GM12878 (cell line): ENCODE results near the gene LENG1. TPM values are rescaled to one million over a fixed set of nuclear protein-coding genes. Genes with fewer than 3 reads are reported as not detected.

ENCODE experiments used
- ATAC-seq: fragments of 200-7000 bp; cut with Tn5 transposase; 3 replicates; pipeline ENCODE4 v1.9.1; 2020; ENCODE audit warnings: mild to moderate bottlenecking, moderate library complexity
- BruUV-seq: library from RNA; stranded (reverse); fragments of 400-500 nt; replicated peaks from 2 replicates; lab custom pipeline; 2021; lab: Mats Ljungman, UMichigan
- CTCF ChIA-PET: fragments of 300-600 bp; sonication (Branson Sonifier 250); formaldehyde crosslinking; extraction: SDS; loops from one replicate; lab custom pipeline; 2021; ENCODE audit warnings: inconsistent platforms; lab: Yijun Ruan, JAX
- POLR2A ChIA-PET: fragments of 350-600 bp; formaldehyde crosslinking; extraction: SDS; loops from one replicate; lab custom pipeline; 2021; ENCODE audit warnings: inconsistent platforms; lab: Charles Lee
- RAD21 ChIA-PET: fragments of 300-600 bp; sonication (Branson Sonifier 250); formaldehyde crosslinking; loops from one replicate; lab custom pipeline; 2023; ENCODE audit warnings: antibody characterized with exemption; ENCODE audit not compliant: unreplicated experiment; lab: Charles Lee
- SMC1A ChIA-PET: fragments of 300-600 bp; sonication (Branson Sonifier 250); formaldehyde crosslinking; loops from one replicate; lab custom pipeline; 2023; ENCODE audit not compliant: unreplicated experiment, uncharacterized antibody; lab: Charles Lee
- DNase-seq: peaks from one replicate; pipeline ENCODE4 v3.0.0-alpha.2; 2011; ENCODE audit warnings: low read depth, low spot score
- FAIRE-seq: peaks from 3 replicates; lab custom pipeline; 2011; peaks lifted over from hg19 to GRCh38; lab: Jason Lieb, UNC
- H2AFZ ChIP-seq: 2 replicates; pipeline ENCODE4 v1.6.0; 2011; ENCODE audit warnings: low read depth, low read length, control low read depth; ENCODE audit not compliant: control insufficient read depth
- H3K27ac ChIP-seq: 2 replicates; pipeline ENCODE4 v1.5.1; 2011; ENCODE audit warnings: control low read depth; ENCODE audit not compliant: control insufficient read depth, insufficient read depth
- H3K27me3 ChIP-seq, 2 experiments: replicated peaks in 1 of 2; 2 replicates each; pipeline versions ENCODE4 v1.6.0 to v1.6.1; 2011; ENCODE audit warnings: low read length in 1 of 2; ENCODE audit not compliant: control insufficient read depth in 2 of 2, insufficient read depth in 2 of 2
- H3K36me3 ChIP-seq, 2 experiments: 2 replicates each; pipeline ENCODE4 v1.5.1; 2011; ENCODE audit warnings: low read length in 1 of 2; ENCODE audit not compliant: control insufficient read depth in 2 of 2, insufficient read depth in 2 of 2
- H3K4me1 ChIP-seq: 2 replicates; pipeline ENCODE4 v1.6.1; 2011; ENCODE audit warnings: mild to moderate bottlenecking, low read length, moderate library complexity, mixed read lengths; ENCODE audit not compliant: control insufficient read depth, insufficient read depth
- H3K4me2 ChIP-seq: 2 replicates; pipeline ENCODE4 v1.6.0; 2011; ENCODE audit warnings: control low read depth; ENCODE audit not compliant: control insufficient read depth, insufficient read depth
- H3K4me3 ChIP-seq: fragments of 200-600 bp; sonication (generic); 2 replicates; pipeline ENCODE4 v1.5.1; 2016
- H3K79me2 ChIP-seq: 2 replicates; pipeline ENCODE4 v1.6.0; 2011; ENCODE audit warnings: low read length; ENCODE audit not compliant: control insufficient read depth, insufficient read depth
- H3K9ac ChIP-seq: 2 replicates; pipeline ENCODE4 v1.8.0; 2011; ENCODE audit warnings: low read length, control low read depth, mixed read lengths; ENCODE audit not compliant: control insufficient read depth, insufficient read depth
- H3K9me3 ChIP-seq: replicated peaks from 3 replicates; pipeline ENCODE4 v1.5.1; 2011; ENCODE audit warnings: mild to moderate bottlenecking, low read length; ENCODE audit not compliant: control insufficient read depth, insufficient read depth
- H4K20me1 ChIP-seq: 2 replicates; pipeline ENCODE4 v1.6.0; 2011; ENCODE audit not compliant: control insufficient read depth, insufficient read depth
- ATF7 ChIP-seq: fragments of 450-650 bp; IDR thresholded peaks from 2 replicates; pipeline ENCODE4 v1.6.1; 2016; ENCODE audit warnings: low read depth, mild to moderate bottlenecking
- BCL11A ChIP-seq: IDR thresholded peaks from 2 replicates; pipeline ENCODE4 v1.6.1; 2011; ENCODE audit warnings: low read depth, low read length
- BMI1 ChIP-seq: fragments of 450-650 bp; IDR thresholded peaks from 2 replicates; pipeline ENCODE4 v1.6.1; 2016; ENCODE audit warnings: mild to moderate bottlenecking, moderate library complexity, borderline replicate concordance
- CHD1 ChIP-seq: IDR thresholded peaks from 2 replicates; pipeline ENCODE4 v1.6.1; 2012; ENCODE audit warnings: low read depth, low read length, improper control_type of control experiment
- CHD4 ChIP-seq: fragments of 200-600 bp; sonication (generic); IDR thresholded peaks from 2 replicates; pipeline ENCODE4 v1.6.1; 2016; ENCODE audit warnings: mild to moderate bottlenecking
- EP300 ChIP-seq, 2 experiments: fragments of 150-350 bp in 1 of 2; IDR thresholded peaks; 2 replicates each; pipeline ENCODE4 v1.6.1; 2011 to 2012; ENCODE audit warnings: low read depth in 2 of 2, low read length in 2 of 2, borderline replicate concordance in 1 of 2, improper control_type of control experiment in 1 of 2, inconsistent platforms in 1 of 2; ENCODE audit not compliant: control insufficient read depth in 1 of 2
- ESRRA ChIP-seq: IDR thresholded peaks from 2 replicates; pipeline ENCODE4 v1.6.1; 2012; ENCODE audit warnings: mild to moderate bottlenecking, low read length, improper control_type of control experiment
- JUNB ChIP-seq: IDR thresholded peaks from 2 replicates; pipeline ENCODE4 v1.6.1; 2016; ENCODE audit warnings: antibody characterized with exemption, mild to moderate bottlenecking
- JUND ChIP-seq: IDR thresholded peaks from 2 replicates; pipeline ENCODE4 v1.6.1; 2012; ENCODE audit warnings: low read depth, mild to moderate bottlenecking, low read length, improper control_type of control experiment, moderate library complexity
- RUNX3 ChIP-seq: IDR thresholded peaks from 2 replicates; pipeline ENCODE4 v1.6.1; 2012; ENCODE audit warnings: low read length, inconsistent platforms
- SMAD1 ChIP-seq: fragments of 450-650 bp; IDR thresholded peaks from 2 replicates; pipeline ENCODE4 v1.6.1; 2018; ENCODE audit warnings: mild to moderate bottlenecking, low read depth; ENCODE audit not compliant: partially characterized antibody
- SMAD5 ChIP-seq: IDR thresholded peaks from 2 replicates; pipeline ENCODE4 v1.6.1; 2016; ENCODE audit warnings: antibody characterized with exemption, low read depth
- SMC3 ChIP-seq: IDR thresholded peaks from 2 replicates; pipeline ENCODE4 v1.6.1; 2011; ENCODE audit warnings: low read length, improper control_type of control experiment, borderline replicate concordance
- WRNIP1 ChIP-seq: IDR thresholded peaks from 2 replicates; pipeline ENCODE4 v1.6.1; 2011; ENCODE audit warnings: low read depth, low read length, improper control_type of control experiment, borderline replicate concordance
- ZBTB11 ChIP-seq: fragments of 450-650 bp; formaldehyde crosslinking; IDR thresholded peaks from 2 replicates; pipeline ENCODE4 v1.5.0; 2022; ENCODE audit warnings: mild to moderate bottlenecking, missing genetic modification characterization
- ZZZ3 ChIP-seq: IDR thresholded peaks from 2 replicates; pipeline ENCODE4 v1.6.1; 2011; ENCODE audit warnings: low read depth; ENCODE audit not compliant: control insufficient read depth, insufficient read length
- WGBS: methylation state at CpG from one replicate; pipeline ENCODE4 v1.1.6; 2016; ENCODE audit warnings: low lambda C conversion rate; ENCODE audit not compliant: insufficient replicate concordance, insufficient coverage; ENCODE audit errors: missing lambda C conversion rate; 5-methylcytosine and 5-hydroxymethylcytosine counted together
- in situ Hi-C: fragments of 300-500 bp; cut with MboI; formaldehyde crosslinking; loops from 9 replicates; pipeline ENCODE4 v1.14.3; 2018; ENCODE audit warnings: mixed read lengths
- intact Hi-C: fragments of 100-400 bp; cut with micrococcal nuclease; formaldehyde crosslinking; loops from one replicate; pipeline ENCODE4 v1.14.2; 2022; ENCODE audit not compliant: unreplicated experiment
- polyA plus RNA-seq, 11 experiments: library from polyadenylated mRNA; depleted of rRNA in 4 of 11; unstranded in 6 of 11; stranded (reverse) in 5 of 11; fragments of >200 nt; fragmentation: Nextera tagmentation in 4 of 11; fragmentation: Illumina TruSeq in 1 of 11; extraction: Ambion mirVana in 4 of 11; extraction: Trizol in 1 of 11; gene quantifications; 1 replicate in 1 of 11; 2 replicates in 10 of 11; pipeline versions ENCODE4 v1.2.1 to v1.2.3, GENCODE V29; 2011 to 2016; ENCODE audit warnings: inconsistent platforms in 2 of 11, missing spikeins in 2 of 11, low read depth in 1 of 11
- total RNA-seq, 4 experiments: library from RNA; depleted of rRNA in 3 of 4; stranded (reverse); fragments of >200 nt in 3 of 4; fragmentation: Illumina TruSeq in 1 of 4; extraction: Trizol in 1 of 4; gene quantifications; 2 replicates each; pipeline versions ENCODE4 v1.2.1 to v1.2.3, GENCODE V29; 2013 to 2021
- TF ChIP-seq, protein P1 (sequence below): fragments of 450-650 bp; IDR thresholded peaks from 2 replicates; pipeline ENCODE4 v1.6.1; 2018; ENCODE audit warnings: borderline replicate concordance, mild to moderate bottlenecking; ENCODE audit not compliant: partially characterized antibody
- TF ChIP-seq, protein P2 (sequence below): fragments of 450-650 bp; IDR thresholded peaks from 2 replicates; pipeline ENCODE4 v1.6.1; 2017; ENCODE audit warnings: borderline replicate concordance

LENG1 gene
- total and polyA plus RNA-seq, 10 of the 15 experiments (the other 5 are each of a cell fraction or from before 2014, with no cell fraction given), result 0.21 to 10.8 (median 5.8) TPM

DNA sequence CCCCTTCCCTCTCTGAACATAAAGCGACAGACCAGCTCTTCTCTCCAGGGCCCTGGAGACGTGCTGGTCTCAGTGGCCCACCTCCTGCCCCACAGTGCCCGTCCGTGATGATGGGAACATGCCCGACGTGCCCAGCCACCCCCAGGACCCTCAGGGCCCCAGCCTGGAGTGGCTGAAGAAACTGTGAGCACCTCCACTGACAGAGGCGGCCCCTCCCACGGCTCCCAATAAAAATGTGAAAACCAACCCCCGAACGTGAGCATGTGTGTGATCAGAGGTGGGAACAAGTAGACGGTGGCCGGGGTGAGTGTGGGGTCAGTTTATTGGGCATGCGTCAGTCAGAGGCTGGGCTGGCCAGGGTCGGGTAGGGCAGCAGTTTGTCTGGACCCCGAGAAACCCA, 52.8 kb downstream of the LENG1 start:
- SMC1A ChIA-PET, result no interaction called here
- no TSS peak for BruUV-seq
- CTCF ChIA-PET, result interaction anchor here (1.2 kb wide), 1 partner anchor 122 kb away, joined by 3 read pairs; no protein-coding TSS in a partner anchor
- Histone ChIP-seq H3K79me2 (peaks cover 9% of the 10 kb centered on the region), H3K4me3 (no peak overlapping the region), H4K20me1 (no peaks in the 10 kb centered on the region; the same call in 1 of the 2 replicates), H2AFZ (no peak overlapping the region), H3K9ac (no peak overlapping the region), H3K36me3 (peaks cover 16 to 17% of the 10 kb centered on the region in 2 experiments; a peak in 3 of 4 replicates), H3K27ac (no peak overlapping the region), H3K4me1 (no peaks in the 10 kb centered on the region)
- DNase-seq (no peak), ATAC-seq (no peak), FAIRE-seq (no peak)
- intact Hi-C loops, result loop anchor here (10.0 kb wide), 2 partner anchors 582 to 1002 kb away; partner anchors contain the start of gene ZNF160
- in situ Hi-C loops, result no loop called here
- 98% methylated on average over 10 of the region's 15 CpGs for WGBS
- RAD21 ChIA-PET, result no interaction called here
- POLR2A ChIA-PET, result no interaction called here
- TF ChIP-seq SMAD1, result no peak
- no peak for TF ChIP-seq SMAD5
- TF ChIP-seq EP300 (IDR thresholded peaks at IDR 0.05; ENCODE audit: borderline replicate concordance in 1 of 2, control insufficient read depth in 1 of 2, low read depth in 2 of 2, low read length in 2 of 2), result no peak
- TF ChIP-seq ZBTB11 (CRISPR knock-in tag), result no peak
- no peak for TF ChIP-seq SMC3
- no peak for TF ChIP-seq ATF7
- no peak for TF ChIP-seq WRNIP1
- TF ChIP-seq ESRRA, result no peak
- no peak for TF ChIP-seq JUND
- TF ChIP-seq CHD4, result no peak
- no peak for TF ChIP-seq ZZZ3
- TF ChIP-seq BMI1, result no peak
- TF ChIP-seq CHD1, result no peak
- no peak for TF ChIP-seq RUNX3
- TF ChIP-seq, protein P1, sequence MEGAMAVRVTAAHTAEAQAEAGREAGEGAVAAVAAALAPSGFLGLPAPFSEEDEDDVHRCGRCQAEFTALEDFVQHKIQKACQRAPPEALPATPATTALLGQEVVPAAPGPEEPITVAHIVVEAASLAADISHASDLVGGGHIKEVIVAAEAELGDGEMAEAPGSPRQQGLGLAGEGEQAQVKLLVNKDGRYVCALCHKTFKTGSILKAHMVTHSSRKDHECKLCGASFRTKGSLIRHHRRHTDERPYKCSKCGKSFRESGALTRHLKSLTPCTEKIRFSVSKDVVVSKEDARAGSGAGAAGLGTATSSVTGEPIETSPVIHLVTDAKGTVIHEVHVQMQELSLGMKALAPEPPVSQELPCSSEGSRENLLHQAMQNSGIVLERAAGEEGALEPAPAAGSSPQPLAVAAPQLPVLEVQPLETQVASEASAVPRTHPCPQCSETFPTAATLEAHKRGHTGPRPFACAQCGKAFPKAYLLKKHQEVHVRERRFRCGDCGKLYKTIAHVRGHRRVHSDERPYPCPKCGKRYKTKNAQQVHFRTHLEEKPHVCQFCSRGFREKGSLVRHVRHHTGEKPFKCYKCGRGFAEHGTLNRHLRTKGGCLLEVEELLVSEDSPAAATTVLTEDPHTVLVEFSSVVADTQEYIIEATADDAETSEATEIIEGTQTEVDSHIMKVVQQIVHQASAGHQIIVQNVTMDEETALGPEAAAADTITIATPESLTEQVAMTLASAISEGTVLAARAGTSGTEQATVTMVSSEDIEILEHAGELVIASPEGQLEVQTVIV, result no peak
- no peak for TF ChIP-seq JUNB
- no peak for TF ChIP-seq BCL11A
- TF ChIP-seq, protein P2, sequence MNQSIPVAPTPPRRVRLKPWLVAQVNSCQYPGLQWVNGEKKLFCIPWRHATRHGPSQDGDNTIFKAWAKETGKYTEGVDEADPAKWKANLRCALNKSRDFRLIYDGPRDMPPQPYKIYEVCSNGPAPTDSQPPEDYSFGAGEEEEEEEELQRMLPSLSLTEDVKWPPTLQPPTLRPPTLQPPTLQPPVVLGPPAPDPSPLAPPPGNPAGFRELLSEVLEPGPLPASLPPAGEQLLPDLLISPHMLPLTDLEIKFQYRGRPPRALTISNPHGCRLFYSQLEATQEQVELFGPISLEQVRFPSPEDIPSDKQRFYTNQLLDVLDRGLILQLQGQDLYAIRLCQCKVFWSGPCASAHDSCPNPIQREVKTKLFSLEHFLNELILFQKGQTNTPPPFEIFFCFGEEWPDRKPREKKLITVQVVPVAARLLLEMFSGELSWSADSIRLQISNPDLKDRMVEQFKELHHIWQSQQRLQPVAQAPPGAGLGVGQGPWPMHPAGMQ, result no peak
- TF ChIP-seq, all 136 proteins: peak for 0
- H3K9me3 ChIP-seq, result no peaks in the 10 kb centered on the region
- H3K27me3 ChIP-seq, result no peaks in the 10 kb centered on the region
- no peak overlapping the region for H3K4me2 ChIP-seq
